PFSK-1 (cell line): ENCODE data around the gene NIFK.

Source experiments
- FOXP2 ChIP-seq: optimal IDR thresholded peaks from 2 replicates; pipeline ENCODE3; 2011; ENCODE audit warnings: borderline replicate concordance, control low read depth, inconsistent platforms; ENCODE audit not compliant: insufficient read depth; ENCODE audit errors: extremely low read length, extremely low read depth
- POLR2AphosphoS5 ChIP-seq: IDR thresholded peaks from 2 replicates; pipeline ENCODE4 v1.6.1; 2012; ENCODE audit warnings: low read depth, mild to moderate bottlenecking, control low read depth, low read length, moderate library complexity
- SIN3A ChIP-seq: IDR thresholded peaks from 2 replicates; pipeline ENCODE4 v1.6.1; 2012; ENCODE audit warnings: mild to moderate bottlenecking, low read length, moderate library complexity, borderline replicate concordance; ENCODE audit not compliant: insufficient read depth
- TAF1 ChIP-seq: IDR thresholded peaks from 2 replicates; pipeline ENCODE4 v1.6.1; 2012; ENCODE audit warnings: low read length, control low read depth, borderline replicate concordance; ENCODE audit not compliant: insufficient read depth
- TF ChIP-seq, protein P1 (sequence below), 2 experiments: IDR thresholded peaks; 2 replicates each; pipeline versions ENCODE4 v1.6.1 to v1.8.0; 2011 to 2012; ENCODE audit warnings: low read depth in 2 of 2, low read length in 2 of 2, control low read depth in 1 of 2, inconsistent platforms in 1 of 2, mild to moderate bottlenecking in 1 of 2, moderate library complexity in 1 of 2; ENCODE audit not compliant: insufficient read depth in 1 of 2

Gene NIFK

DNA sequence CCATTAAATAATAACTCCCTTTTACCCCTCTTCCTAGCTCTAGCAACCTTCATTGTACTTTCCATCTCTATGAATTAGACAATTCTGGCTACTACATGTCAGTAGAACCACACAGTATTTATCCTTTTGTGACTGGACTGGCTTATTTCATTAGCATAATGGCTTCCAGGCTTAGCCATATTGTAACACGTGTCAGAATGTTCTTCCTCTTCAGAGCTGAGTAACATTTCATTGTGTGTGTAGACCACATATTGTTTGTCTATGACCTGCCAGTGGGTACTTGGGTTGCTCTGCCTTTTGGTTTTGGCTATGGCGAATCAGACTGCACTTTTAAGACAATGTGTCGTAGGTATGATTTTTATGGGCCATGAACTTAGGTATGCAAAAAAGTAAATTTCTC, 39.7 kb upstream of the NIFK start:
- no peak for TF ChIP-seq TAF1
- no peak for TF ChIP-seq SIN3A
- TF ChIP-seq, protein P1, sequence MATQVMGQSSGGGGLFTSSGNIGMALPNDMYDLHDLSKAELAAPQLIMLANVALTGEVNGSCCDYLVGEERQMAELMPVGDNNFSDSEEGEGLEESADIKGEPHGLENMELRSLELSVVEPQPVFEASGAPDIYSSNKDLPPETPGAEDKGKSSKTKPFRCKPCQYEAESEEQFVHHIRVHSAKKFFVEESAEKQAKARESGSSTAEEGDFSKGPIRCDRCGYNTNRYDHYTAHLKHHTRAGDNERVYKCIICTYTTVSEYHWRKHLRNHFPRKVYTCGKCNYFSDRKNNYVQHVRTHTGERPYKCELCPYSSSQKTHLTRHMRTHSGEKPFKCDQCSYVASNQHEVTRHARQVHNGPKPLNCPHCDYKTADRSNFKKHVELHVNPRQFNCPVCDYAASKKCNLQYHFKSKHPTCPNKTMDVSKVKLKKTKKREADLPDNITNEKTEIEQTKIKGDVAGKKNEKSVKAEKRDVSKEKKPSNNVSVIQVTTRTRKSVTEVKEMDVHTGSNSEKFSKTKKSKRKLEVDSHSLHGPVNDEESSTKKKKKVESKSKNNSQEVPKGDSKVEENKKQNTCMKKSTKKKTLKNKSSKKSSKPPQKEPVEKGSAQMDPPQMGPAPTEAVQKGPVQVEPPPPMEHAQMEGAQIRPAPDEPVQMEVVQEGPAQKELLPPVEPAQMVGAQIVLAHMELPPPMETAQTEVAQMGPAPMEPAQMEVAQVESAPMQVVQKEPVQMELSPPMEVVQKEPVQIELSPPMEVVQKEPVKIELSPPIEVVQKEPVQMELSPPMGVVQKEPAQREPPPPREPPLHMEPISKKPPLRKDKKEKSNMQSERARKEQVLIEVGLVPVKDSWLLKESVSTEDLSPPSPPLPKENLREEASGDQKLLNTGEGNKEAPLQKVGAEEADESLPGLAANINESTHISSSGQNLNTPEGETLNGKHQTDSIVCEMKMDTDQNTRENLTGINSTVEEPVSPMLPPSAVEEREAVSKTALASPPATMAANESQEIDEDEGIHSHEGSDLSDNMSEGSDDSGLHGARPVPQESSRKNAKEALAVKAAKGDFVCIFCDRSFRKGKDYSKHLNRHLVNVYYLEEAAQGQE (IDR thresholded peaks at IDR 0.05; ENCODE audit: insufficient read depth in 1 of 2, low read depth in 2 of 2, low read length in 2 of 2): no peak
- TF ChIP-seq FOXP2: no peak
- TF ChIP-seq POLR2AphosphoS5: no peak

DNA sequence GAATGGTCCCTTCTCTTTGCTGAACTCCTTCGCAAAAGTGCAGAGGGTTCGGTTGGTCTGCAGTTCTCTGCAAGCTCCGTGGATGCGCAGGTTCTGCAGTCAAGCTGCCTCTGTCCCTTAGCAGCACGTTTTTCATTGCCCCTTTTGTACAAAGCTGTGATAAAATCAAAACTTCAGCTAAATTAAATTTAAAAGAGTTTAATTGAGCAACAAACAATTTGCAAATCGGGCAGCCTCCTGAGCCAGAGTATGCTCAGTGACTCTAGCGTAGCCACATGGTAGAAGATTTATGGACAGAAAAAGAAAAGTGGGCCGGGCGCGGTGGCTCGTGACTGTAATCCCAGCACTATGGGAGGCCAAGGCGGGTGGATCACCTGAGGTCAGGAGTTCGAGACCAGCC, 37.6 kb upstream of the NIFK start:
- TF ChIP-seq FOXP2 (no peak), POLR2AphosphoS5 (no peak), TAF1 (no peak), SIN3A (no peak)
- TF ChIP-seq, protein P1 (IDR thresholded peaks at IDR 0.05; ENCODE audit: insufficient read depth in 1 of 2, low read depth in 2 of 2, low read length in 2 of 2): no peak

- TF ChIP-seq, protein P1 (IDR thresholded peaks at IDR 0.05; ENCODE audit: insufficient read depth in 1 of 2, low read depth in 2 of 2, low read length in 2 of 2): 0 out of 4 replicates have a peak, but pooled peaks of 1 of the 2 experiments have one; percentile 26
- TF ChIP-seq TAF1: no peak
- TF ChIP-seq FOXP2: no peak
- peak; percentile 78 for TF ChIP-seq POLR2AphosphoS5
- TF ChIP-seq SIN3A: peak; percentile 66; the same call in 1 of the 2 replicates
Observed at GRCh38 chr2:121771976-121772742, 35.5 kb upstream of the NIFK start.

GRCh38 chr2:121768143-121768755, 31.6 kb upstream of the NIFK start:
- TF ChIP-seq, protein P1 (IDR thresholded peaks at IDR 0.05; ENCODE audit: insufficient read depth in 1 of 2, low read depth in 2 of 2, low read length in 2 of 2): no peak
- TF ChIP-seq FOXP2 (no peak), POLR2AphosphoS5 (no peak), TAF1 (no peak), SIN3A (no peak)

- TF ChIP-seq TAF1 (no peak), FOXP2 (no peak), POLR2AphosphoS5 (no peak), SIN3A (no peak)
- TF ChIP-seq, protein P1 (IDR thresholded peaks at IDR 0.05; ENCODE audit: insufficient read depth in 1 of 2, low read depth in 2 of 2, low read length in 2 of 2): no peak
Observed at GRCh38 chr2:121766624-121767023, 29.9 kb upstream of the NIFK start.
